ENCODE measurements around the gene BOD1L1. TPM values are rescaled to one million over a fixed set of nuclear protein-coding genes. Genes with fewer than 3 reads are reported as not detected.
A peak's percentile ranks its signal among the peaks of the same experiment; 100 is the strongest.

The BOD1L1 gene
- total and polyA plus RNA-seq, 2 donors (not counting 1 experiment from before 2014, with no cell fraction given): 20.1 to 34.3 TPM

DNA sequence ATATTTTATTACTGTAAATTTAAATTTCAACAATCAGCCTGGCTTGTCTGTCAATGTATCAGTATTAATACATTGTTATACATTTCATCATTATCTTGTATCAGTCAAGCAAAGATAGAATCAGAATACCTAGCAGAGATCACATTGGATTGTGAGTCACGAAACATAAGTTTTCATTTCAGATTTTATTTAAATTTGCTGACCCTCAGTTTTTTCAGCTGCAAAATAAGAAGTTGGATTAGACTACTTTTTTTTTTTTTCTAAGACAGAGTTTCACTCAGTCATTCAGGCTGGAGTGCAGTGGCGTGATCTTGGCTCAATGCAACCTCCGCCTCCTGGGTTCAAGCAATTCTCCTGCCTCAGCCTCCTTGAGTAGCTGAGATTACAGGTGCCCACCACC lies 49.9 kb downstream of the BOD1L1 start:
- no peak overlapping the region for H3K27ac ChIP-seq (ENCODE audit: insufficient read depth, low read length)

DNA sequence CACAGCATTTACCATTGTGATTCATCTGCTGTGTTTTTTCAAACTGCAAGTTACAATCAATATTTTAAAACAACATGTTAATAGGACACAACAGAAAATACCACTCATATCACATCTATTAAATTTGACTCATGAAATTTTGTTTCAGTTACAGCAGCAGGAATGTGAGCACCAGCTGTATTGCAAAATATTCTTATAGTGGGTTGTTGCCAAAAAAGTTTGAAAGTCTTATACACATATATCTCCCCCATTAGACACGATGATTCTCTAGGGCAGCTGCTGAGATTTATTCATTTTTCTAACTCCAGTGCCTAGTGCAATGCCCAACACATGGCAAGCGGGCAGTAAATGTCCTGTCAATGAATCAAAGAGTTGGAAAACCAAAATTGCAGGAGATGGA lies 56.6 kb downstream of the BOD1L1 start:
- no peak overlapping the region for H3K4me3 ChIP-seq (replicated peaks in 1 of 4; ENCODE audit: control extremely low read depth in 1 of 4, insufficient read depth in 1 of 4, low read depth in 3 of 4, low read length in 4 of 4)
- H3K4me1 ChIP-seq (ENCODE audit: control insufficient read depth, extremely low read depth, insufficient read depth, low read length): no peaks in the 10 kb centered on the region
- no peak overlapping the region for H3K27ac ChIP-seq (ENCODE audit: insufficient read depth, low read length)
- H3K4me2 ChIP-seq (ENCODE audit: extremely low read depth, insufficient read depth, low read length): no peak overlapping the region
- no peaks in the 10 kb centered on the region for H3K27me3 ChIP-seq (ENCODE audit: control insufficient read depth, insufficient read depth, low read length)
- H3K9me3 ChIP-seq (ENCODE audit: control insufficient read depth, insufficient read depth, low read depth, low read length): no peaks in the 10 kb centered on the region
- no peaks in the 10 kb centered on the region for H3K79me2 ChIP-seq (ENCODE audit: control insufficient read depth, insufficient read depth, low read length)
- H3K9ac ChIP-seq (ENCODE audit: insufficient read depth, low read length): no peak overlapping the region
- H4K20me1 ChIP-seq (ENCODE audit: control insufficient read depth, extremely low read depth, insufficient read depth, low read length): no peaks in the 10 kb centered on the region
- H2AFZ ChIP-seq (ENCODE audit: low read length): no peak overlapping the region
- H3K36me3 ChIP-seq (ENCODE audit: control insufficient read depth, insufficient read depth, low read length): peaks cover 6% of the 10 kb centered on the region
- TF ChIP-seq EZH2 (IDR thresholded peaks at IDR 0.05; ENCODE audit: low read length, missing control alignments): no peak
- TF ChIP-seq, protein P1, sequence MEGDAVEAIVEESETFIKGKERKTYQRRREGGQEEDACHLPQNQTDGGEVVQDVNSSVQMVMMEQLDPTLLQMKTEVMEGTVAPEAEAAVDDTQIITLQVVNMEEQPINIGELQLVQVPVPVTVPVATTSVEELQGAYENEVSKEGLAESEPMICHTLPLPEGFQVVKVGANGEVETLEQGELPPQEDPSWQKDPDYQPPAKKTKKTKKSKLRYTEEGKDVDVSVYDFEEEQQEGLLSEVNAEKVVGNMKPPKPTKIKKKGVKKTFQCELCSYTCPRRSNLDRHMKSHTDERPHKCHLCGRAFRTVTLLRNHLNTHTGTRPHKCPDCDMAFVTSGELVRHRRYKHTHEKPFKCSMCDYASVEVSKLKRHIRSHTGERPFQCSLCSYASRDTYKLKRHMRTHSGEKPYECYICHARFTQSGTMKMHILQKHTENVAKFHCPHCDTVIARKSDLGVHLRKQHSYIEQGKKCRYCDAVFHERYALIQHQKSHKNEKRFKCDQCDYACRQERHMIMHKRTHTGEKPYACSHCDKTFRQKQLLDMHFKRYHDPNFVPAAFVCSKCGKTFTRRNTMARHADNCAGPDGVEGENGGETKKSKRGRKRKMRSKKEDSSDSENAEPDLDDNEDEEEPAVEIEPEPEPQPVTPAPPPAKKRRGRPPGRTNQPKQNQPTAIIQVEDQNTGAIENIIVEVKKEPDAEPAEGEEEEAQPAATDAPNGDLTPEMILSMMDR (conservative IDR thresholded peaks at IDR 0.05 in 1 of 2, IDR thresholded peaks at IDR 0.05 in 1 of 2; ENCODE audit: low read depth in 1 of 2, low read length in 2 of 2): no peak
- DNase-seq (ENCODE audit: low read depth in 2 of 2): peak in 1 of 2 donors; percentile 37

More for the DNA sequence above, 49.9 kb downstream of the BOD1L1 start:
- peaks cover 3% of the 10 kb centered on the region for H3K36me3 ChIP-seq (ENCODE audit: control insufficient read depth, insufficient read depth, low read length)
- H4K20me1 ChIP-seq (ENCODE audit: control insufficient read depth, extremely low read depth, insufficient read depth, low read length): no peaks in the 10 kb centered on the region
- no peaks in the 10 kb centered on the region for H3K27me3 ChIP-seq (ENCODE audit: control insufficient read depth, insufficient read depth, low read length)
- no peak overlapping the region for H3K9ac ChIP-seq (ENCODE audit: insufficient read depth, low read length)
- H3K4me3 ChIP-seq (replicated peaks in 1 of 4; ENCODE audit: control extremely low read depth in 1 of 4, insufficient read depth in 1 of 4, low read depth in 3 of 4, low read length in 4 of 4): no peak overlapping the region
- H3K4me1 ChIP-seq (ENCODE audit: control insufficient read depth, extremely low read depth, insufficient read depth, low read length): no peaks in the 10 kb centered on the region
- DNase-seq (ENCODE audit: low read depth in 2 of 2): no peak
- TF ChIP-seq EZH2 (IDR thresholded peaks at IDR 0.05; ENCODE audit: low read length, missing control alignments): no peak
- TF ChIP-seq, protein P1 (conservative IDR thresholded peaks at IDR 0.05 in 1 of 2, IDR thresholded peaks at IDR 0.05 in 1 of 2; ENCODE audit: low read depth in 1 of 2, low read length in 2 of 2): no peak
- H3K9me3 ChIP-seq (ENCODE audit: control insufficient read depth, insufficient read depth, low read depth, low read length): no peaks in the 10 kb centered on the region
- no peak overlapping the region for H2AFZ ChIP-seq (ENCODE audit: low read length)
- no peak overlapping the region for H3K4me2 ChIP-seq (ENCODE audit: extremely low read depth, insufficient read depth, low read length)
- no peaks in the 10 kb centered on the region for H3K79me2 ChIP-seq (ENCODE audit: control insufficient read depth, insufficient read depth, low read length)

DNA sequence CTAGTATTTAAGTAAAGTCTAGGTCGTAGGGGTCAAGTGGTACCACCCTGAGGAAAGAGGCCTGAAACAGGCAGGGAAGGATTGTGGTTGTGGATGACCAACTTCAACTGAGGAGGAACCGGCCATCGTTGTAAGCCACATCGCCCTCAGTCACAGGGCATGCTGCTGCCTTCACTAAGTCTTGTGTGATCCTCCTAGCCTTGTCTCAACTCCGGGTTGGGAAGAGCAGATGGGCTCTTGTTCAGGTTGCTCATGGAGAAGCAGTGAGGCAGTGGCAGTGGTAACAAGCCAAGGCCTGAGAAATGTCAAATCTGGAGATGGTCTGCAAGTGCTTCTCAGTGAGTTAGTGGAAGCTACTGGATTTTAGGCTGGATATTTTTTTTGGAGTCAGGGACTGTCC lies 60.4 kb downstream of the BOD1L1 start:
- no peak overlapping the region for H3K9ac ChIP-seq (ENCODE audit: insufficient read depth, low read length)
- H3K9me3 ChIP-seq (ENCODE audit: control insufficient read depth, insufficient read depth, low read depth, low read length): no peaks in the 10 kb centered on the region
- no peaks in the 10 kb centered on the region for H3K27me3 ChIP-seq (ENCODE audit: control insufficient read depth, insufficient read depth, low read length)
- H3K79me2 ChIP-seq (ENCODE audit: control insufficient read depth, insufficient read depth, low read length): no peaks in the 10 kb centered on the region
- no peak overlapping the region for H3K4me2 ChIP-seq (ENCODE audit: extremely low read depth, insufficient read depth, low read length)
- H3K4me3 ChIP-seq (replicated peaks in 1 of 4; ENCODE audit: control extremely low read depth in 1 of 4, insufficient read depth in 1 of 4, low read depth in 3 of 4, low read length in 4 of 4): no peak overlapping the region
- TF ChIP-seq, protein P1 (conservative IDR thresholded peaks at IDR 0.05 in 1 of 2, IDR thresholded peaks at IDR 0.05 in 1 of 2; ENCODE audit: low read depth in 1 of 2, low read length in 2 of 2): no peak
- TF ChIP-seq EZH2 (IDR thresholded peaks at IDR 0.05; ENCODE audit: low read length, missing control alignments): no peak
- DNase-seq (ENCODE audit: low read depth in 2 of 2): no peak
- no peaks in the 10 kb centered on the region for H4K20me1 ChIP-seq (ENCODE audit: control insufficient read depth, extremely low read depth, insufficient read depth, low read length)
- H3K27ac ChIP-seq (ENCODE audit: insufficient read depth, low read length): no peak overlapping the region
- H2AFZ ChIP-seq (ENCODE audit: low read length): no peak overlapping the region
- peaks cover 6% of the 10 kb centered on the region for H3K36me3 ChIP-seq (ENCODE audit: control insufficient read depth, insufficient read depth, low read length)
- H3K4me1 ChIP-seq (ENCODE audit: control insufficient read depth, extremely low read depth, insufficient read depth, low read length): no peaks in the 10 kb centered on the region
